Gastroesophageal sphincter (tissue), 4 donors: Measurements from ENCODE around the gene CMSS1. TPM values are rescaled to one million over a fixed set of nuclear protein-coding genes. Genes with fewer than 3 reads are reported as not detected.

ENCODE experiments used
- ATAC-seq: fragments of 150-250 bp; one replicate; pipeline ENCODE4 v1.9.1; 2016; ENCODE audit warnings: mild to moderate bottlenecking, moderate library complexity
- H3K27ac ChIP-seq, 4 donors: fragments of 200-600 bp; sonication (generic) in 3 of 4; 1 replicate in 3 of 4; 2 replicates in 1 of 4; pipeline ENCODE4 v1.5.1; 2016 to 2019
- H3K27me3 ChIP-seq: fragments of 200-600 bp; sonication (generic); one replicate; pipeline ENCODE4 v1.5.1; 2019
- H3K36me3 ChIP-seq, 2 donors: fragments of 200-600 bp; sonication (generic); one replicate each; pipeline ENCODE4 v1.5.1; 2019; ENCODE audit warnings: control low read depth in 1 of 2
- H3K4me1 ChIP-seq, 3 donors: fragments of 200-600 bp; sonication (generic); 1 replicate in 2 of 3; 2 replicates in 1 of 3; pipeline ENCODE4 v1.5.1; 2016 to 2019; ENCODE audit warnings: control low read depth in 2 of 3
- H3K4me3 ChIP-seq, 2 donors: fragments of 200-600 bp; sonication (generic); one replicate each; pipeline ENCODE4 v1.5.1; 2019; ENCODE audit warnings: mild to moderate bottlenecking in 1 of 2, moderate library complexity in 1 of 2
- H3K9me3 ChIP-seq, 3 donors: fragments of 200-600 bp; sonication (generic); one replicate each; pipeline ENCODE4 v1.5.1; 2017 to 2019; ENCODE audit warnings: control low read depth in 2 of 3
- EP300 ChIP-seq: sonication (generic); formaldehyde crosslinking; IDR thresholded peaks from one replicate; pipeline ENCODE4 v1.6.1; 2017; ENCODE audit warnings: antibody characterized with exemption, mild to moderate bottlenecking
- POLR2A ChIP-seq, 2 donors: fragments of 450-650 bp; IDR thresholded peaks; one replicate each; pipeline ENCODE4 v1.6.1; 2017; ENCODE audit warnings: antibody characterized with exemption in 2 of 2, mild to moderate bottlenecking in 2 of 2, moderate library complexity in 1 of 2
- POLR2AphosphoS5 ChIP-seq: sonication (generic); formaldehyde crosslinking; IDR thresholded peaks from one replicate; pipeline ENCODE4 v1.6.1; 2017; ENCODE audit warnings: antibody characterized with exemption
- WGBS, 2 donors: methylation state at CpG; one replicate each; pipeline ENCODE4 v1.1.5; 2018; ENCODE audit warnings: low coverage in 1 of 2; 5-methylcytosine and 5-hydroxymethylcytosine counted together
- total RNA-seq, 4 donors: library from RNA; depleted of rRNA; stranded (reverse); fragments of >200 nt; gene quantifications; one replicate each; pipeline ENCODE4 v1.1.0, GENCODE V29; 2016
- TF ChIP-seq, protein P1 (sequence below), 4 experiments: fragments of 200-600 bp in 2 of 4; fragments of 450-650 bp in 2 of 4; sonication (generic) in 1 of 4; IDR thresholded peaks; one replicate each; pipeline ENCODE4 v1.5.1; 2017 to 2019; ENCODE audit warnings: antibody characterized with exemption in 4 of 4, mild to moderate bottlenecking in 2 of 4, moderate library complexity in 2 of 4

CMSS1 gene
- total RNA-seq, 4 donors from 2014 or later: 15.2 to 20.8 (median 16.6) TPM

DNA sequence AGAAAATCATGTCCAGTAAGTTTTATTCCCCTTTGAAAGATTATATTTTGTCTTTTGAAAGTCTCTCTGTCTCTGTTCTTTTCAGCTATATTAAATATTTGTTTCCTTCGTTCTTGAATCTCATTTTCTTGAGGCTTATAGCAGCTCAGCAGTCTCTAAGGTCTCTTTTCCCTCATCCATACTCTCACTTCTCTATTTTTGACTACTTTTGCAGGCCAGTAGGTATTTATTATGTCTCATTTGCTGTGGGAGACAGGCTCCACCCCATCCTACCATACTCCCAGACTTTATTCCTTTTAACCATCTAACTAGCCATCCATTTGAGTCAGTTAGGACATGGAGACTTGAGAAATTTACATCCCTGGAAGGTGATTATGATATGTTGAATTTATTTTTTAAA lies 225.6 kb downstream of the CMSS1 start:
- no peak for ATAC-seq
- Histone ChIP-seq H3K4me3 (no peak overlapping the region), H3K27me3 (no peaks in the 10 kb centered on the region), H3K27ac (peak overlapping the region; percentile 81 to 100 (median 93)), H3K4me1 (peaks cover 20 to 85% (median 39%) of the 10 kb centered on the region in 3 donors), H3K36me3 (no peaks in the 10 kb centered on the region), H3K9me3 (no peaks in the 10 kb centered on the region)
- TF ChIP-seq EP300 (no peak), POLR2AphosphoS5 (no peak), POLR2A (IDR thresholded peaks at IDR 0.05) (no peak)
- TF ChIP-seq, protein P1, sequence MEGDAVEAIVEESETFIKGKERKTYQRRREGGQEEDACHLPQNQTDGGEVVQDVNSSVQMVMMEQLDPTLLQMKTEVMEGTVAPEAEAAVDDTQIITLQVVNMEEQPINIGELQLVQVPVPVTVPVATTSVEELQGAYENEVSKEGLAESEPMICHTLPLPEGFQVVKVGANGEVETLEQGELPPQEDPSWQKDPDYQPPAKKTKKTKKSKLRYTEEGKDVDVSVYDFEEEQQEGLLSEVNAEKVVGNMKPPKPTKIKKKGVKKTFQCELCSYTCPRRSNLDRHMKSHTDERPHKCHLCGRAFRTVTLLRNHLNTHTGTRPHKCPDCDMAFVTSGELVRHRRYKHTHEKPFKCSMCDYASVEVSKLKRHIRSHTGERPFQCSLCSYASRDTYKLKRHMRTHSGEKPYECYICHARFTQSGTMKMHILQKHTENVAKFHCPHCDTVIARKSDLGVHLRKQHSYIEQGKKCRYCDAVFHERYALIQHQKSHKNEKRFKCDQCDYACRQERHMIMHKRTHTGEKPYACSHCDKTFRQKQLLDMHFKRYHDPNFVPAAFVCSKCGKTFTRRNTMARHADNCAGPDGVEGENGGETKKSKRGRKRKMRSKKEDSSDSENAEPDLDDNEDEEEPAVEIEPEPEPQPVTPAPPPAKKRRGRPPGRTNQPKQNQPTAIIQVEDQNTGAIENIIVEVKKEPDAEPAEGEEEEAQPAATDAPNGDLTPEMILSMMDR (IDR thresholded peaks at IDR 0.05): no peak
- 33 to 45% methylated on average over 1 of the region's 1 CpG for WGBS, 2 donors

DNA sequence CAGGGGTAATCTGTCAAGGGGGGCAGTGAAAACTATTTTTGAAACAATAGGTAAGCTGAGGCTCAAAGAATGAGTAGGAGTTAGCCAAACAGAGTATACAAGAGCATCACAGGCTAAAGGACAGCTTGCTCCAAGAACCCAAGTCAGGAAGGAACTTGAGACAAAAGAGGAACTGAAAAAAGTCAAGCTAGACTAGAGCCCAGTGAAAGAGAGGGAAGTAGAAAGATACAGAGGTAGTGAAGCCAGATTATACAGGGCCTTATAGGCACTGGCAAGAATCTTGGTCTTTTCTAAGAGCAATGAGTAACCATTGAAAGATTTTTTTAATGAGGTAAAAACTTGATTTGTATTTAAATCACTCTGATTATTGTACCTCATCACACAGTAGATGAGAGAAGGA lies 226.7 kb downstream of the CMSS1 start:
- H3K27me3 ChIP-seq: no peaks in the 10 kb centered on the region
- H3K9me3 ChIP-seq: no peaks in the 10 kb centered on the region
- H3K4me1 ChIP-seq: peaks cover 20 to 93% (median 39%) of the 10 kb centered on the region in 3 donors
- no peak for ATAC-seq
- no peak overlapping the region for H3K4me3 ChIP-seq
- TF ChIP-seq EP300 (no peak), POLR2AphosphoS5 (no peak), POLR2A (IDR thresholded peaks at IDR 0.05) (no peak)
- TF ChIP-seq, protein P1 (IDR thresholded peaks at IDR 0.05): no peak
- H3K36me3 ChIP-seq: no peaks in the 10 kb centered on the region
- H3K27ac ChIP-seq: peak overlapping the region in 3 of 4 donors; percentile 81 to 94 (median 92)

DNA sequence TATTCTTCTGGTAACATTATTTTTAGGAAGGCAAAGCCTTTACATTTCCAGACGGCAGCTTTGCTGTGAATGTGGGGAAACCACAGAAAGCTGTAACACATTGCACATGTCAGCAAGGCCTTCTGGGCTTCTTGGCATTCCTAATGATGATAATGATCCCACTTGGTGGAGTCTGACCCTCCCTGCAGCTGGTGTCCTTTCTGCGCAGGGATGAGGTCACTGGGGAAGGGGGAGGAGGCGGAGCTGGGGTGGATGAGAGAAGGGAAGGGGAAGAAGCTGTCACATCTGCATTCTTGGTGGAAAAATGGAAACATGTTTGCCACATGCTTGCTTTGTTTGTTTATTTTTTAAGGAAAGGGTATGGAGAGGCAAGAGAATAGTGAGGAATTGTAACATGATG lies 228.0 kb downstream of the CMSS1 start:
- Histone ChIP-seq H3K4me1 (peaks cover 12 to 80% (median 32%) of the 10 kb centered on the region in 3 donors), H3K27ac (peak overlapping the region in 3 of 4 donors; percentile 66 to 94 (median 92)), H3K4me3 (no peak overlapping the region), H3K36me3 (no peaks in the 10 kb centered on the region), H3K9me3 (no peaks in the 10 kb centered on the region), H3K27me3 (no peaks in the 10 kb centered on the region)
- WGBS, 2 donors: 60% methylated on average over 1 of the region's 3 CpGs; no CpG with 5 or more reads in 1 of the 2 donors
- peak; percentile 29 for ATAC-seq
- TF ChIP-seq POLR2A (IDR thresholded peaks at IDR 0.05) (no peak), EP300 (no peak), POLR2AphosphoS5 (no peak)
- TF ChIP-seq, protein P1 (IDR thresholded peaks at IDR 0.05): no peak

DNA sequence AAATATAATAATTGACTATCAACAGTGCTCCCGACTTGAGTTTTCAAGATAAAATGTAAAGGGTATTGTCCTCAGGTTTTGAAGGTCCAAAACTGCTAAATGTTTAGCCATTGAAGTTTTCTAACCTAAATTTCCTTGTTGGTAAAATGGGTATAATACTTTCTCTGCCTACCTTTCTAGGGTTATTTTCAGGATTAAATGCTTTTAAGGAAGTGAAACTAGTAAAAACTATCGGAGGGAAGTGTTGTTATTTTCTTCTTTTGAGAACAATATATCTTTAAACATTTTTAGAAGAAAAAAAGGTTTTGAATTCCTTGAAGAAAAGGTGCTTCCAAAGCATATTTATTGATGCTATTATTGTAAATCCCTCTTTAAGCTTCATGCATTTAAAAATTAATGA lies 229.3 kb downstream of the CMSS1 start:
- H3K4me3 ChIP-seq: no peak overlapping the region
- H3K27ac ChIP-seq: peak overlapping the region; percentile 66 to 94 (median 80)
- ATAC-seq: no peak

DNA sequence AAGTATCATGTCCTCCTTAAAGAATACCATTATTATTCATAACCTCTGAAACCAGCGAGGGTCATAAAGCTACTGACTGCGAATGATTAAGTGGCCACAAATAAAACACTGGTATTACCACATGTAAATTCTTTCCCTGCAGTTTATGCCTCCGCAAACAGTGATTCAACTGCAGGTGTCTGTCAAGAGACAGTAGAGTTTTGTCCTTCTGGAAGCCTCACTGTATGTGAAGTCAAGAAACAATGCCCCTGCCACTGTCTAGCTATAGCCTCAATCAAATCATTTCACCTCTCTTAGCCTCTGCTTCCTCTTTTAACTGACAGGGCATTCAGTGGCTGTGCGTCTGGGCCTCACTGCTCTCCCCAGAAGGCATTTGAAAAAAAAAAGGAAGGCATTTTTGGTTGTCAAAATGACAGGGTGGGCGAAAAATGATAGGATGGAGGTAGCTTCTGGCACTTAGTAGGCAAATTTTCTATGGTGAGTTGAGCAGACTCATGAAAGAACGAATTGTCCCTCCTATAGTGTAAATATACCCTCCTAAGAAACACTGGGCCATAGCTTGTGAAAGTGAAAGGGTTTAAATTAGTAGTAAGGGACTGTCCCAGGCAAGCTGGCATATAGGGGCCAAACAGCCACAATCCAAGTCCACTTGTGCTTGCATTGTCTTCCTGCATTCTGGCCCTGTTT lies 229.9 kb downstream of the CMSS1 start:
- Histone ChIP-seq H3K9me3 (no peaks in the 10 kb centered on the region), H3K36me3 (no peaks in the 10 kb centered on the region), H3K27me3 (no peaks in the 10 kb centered on the region), H3K4me1 (peaks cover 0 to 61% (median 15%) of the 10 kb centered on the region in 3 donors), H3K4me3 (peak overlapping the region in 1 of 2 donors; percentile 9), H3K27ac (peak overlapping the region; percentile 66 to 94 (median 70))
- 24 to 50% methylated on average over 5 of the region's 6 CpGs for WGBS, 2 donors
- peak; percentile 29 for ATAC-seq
- TF ChIP-seq POLR2A (IDR thresholded peaks at IDR 0.05): no peak
- TF ChIP-seq, protein P1 (IDR thresholded peaks at IDR 0.05): no peak
- TF ChIP-seq POLR2AphosphoS5: no peak
- TF ChIP-seq EP300: no peak

More for the DNA sequence above, 229.3 kb downstream of the CMSS1 start:
- WGBS, 2 donors: 67% methylated on average over 2 of the region's 2 CpGs; no CpG with 5 or more reads in 1 of the 2 donors
- Histone ChIP-seq H3K27me3 (no peaks in the 10 kb centered on the region), H3K4me1 (peaks cover under 1 to 67% (median 21%) of the 10 kb centered on the region in 3 donors), H3K9me3 (no peaks in the 10 kb centered on the region), H3K36me3 (no peaks in the 10 kb centered on the region)
- TF ChIP-seq POLR2AphosphoS5: no peak
